Ishikawa (cell line): ENCODE results near the gene PPP1CC.

ENCODE experiments used
- NFIC ChIP-seq: IDR thresholded peaks from 2 replicates; pipeline ENCODE4 v1.6.1; 2012
- RAD21 ChIP-seq: IDR thresholded peaks from 2 replicates; pipeline ENCODE4 v1.6.1; 2012; ENCODE audit warnings: low read depth
- TAF1 ChIP-seq: IDR thresholded peaks from 2 replicates; pipeline ENCODE4 v1.6.1; 2012; ENCODE audit warnings: low read depth, mild to moderate bottlenecking
- TF ChIP-seq, protein P1 (sequence below): IDR thresholded peaks from 2 replicates; pipeline ENCODE4 v1.6.1; 2012

DNA sequence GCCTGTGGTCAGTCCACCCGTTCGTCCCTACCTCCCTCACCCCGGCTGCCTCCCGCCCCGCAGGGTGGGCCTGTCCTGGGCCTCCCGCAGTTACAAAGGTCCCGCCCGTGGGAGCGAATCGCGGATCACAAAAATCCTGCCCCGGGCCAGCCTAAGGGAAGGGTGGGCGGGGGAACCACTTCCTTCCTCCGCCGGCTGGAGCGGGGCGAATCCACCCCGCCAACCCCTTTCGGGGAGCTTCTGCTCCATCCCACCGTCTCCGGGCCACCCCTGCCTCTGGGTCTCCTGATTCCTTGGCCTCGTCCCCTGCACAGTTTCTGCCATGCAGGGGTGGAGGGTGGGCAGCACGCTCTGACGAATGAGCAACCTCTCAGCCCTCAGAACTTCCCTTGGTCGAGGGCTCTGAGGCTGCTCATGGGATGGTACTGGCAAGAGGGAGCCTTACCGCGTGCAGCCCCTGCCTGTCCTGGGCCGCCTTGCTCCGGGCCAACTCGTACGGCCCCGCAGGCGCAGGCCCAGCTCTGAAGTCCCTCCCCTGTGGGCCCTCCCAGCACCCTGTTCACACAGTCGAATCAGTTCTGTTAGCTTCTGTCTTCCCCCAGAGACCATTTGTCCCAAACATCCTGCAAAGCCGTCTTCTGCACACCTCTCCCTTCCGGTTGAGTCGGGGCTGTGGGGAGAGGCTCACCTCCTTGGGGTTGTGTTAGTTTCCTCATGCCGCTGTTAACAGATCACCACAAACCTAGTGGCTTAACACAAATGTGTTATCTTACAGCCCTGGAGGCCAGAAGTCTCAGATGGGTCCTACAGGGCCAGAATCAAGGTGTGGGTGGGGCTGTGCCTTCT, 53.2 kb downstream of the PPP1CC start:
- TF ChIP-seq, protein P1, sequence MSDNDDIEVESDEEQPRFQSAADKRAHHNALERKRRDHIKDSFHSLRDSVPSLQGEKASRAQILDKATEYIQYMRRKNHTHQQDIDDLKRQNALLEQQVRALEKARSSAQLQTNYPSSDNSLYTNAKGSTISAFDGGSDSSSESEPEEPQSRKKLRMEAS, result no peak
- TF ChIP-seq NFIC (no peak), TAF1 (no peak), RAD21 (no peak)
